NOMO-1 treated with dmso at 0.1 percent for 144 hours (cell line): Measurements from ENCODE around the gene TMEM30B.

Experiments used
- DNase-seq: peaks from one replicate; lab custom pipeline; 2025; ENCODE audit not compliant: unreplicated experiment; lab: John Stamatoyannopoulos, UW

The TMEM30B gene

DNA sequence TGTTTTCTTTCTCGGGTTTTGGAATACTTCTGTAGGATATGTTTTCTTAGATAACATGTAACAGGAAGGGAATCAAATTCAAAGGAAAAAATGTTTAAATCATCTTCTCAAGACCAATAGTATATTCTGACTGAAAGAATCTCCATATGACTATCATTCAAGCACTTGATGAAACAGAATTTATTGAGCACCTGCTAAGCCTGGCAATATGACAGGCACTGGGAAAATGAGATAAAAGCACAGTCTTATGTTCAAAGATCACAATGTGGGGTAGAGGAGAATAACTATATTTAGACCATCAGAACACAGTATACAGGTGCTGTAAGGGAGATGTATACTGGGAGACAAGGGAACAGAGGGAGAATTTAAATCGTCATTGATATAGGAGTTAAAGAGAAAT lies 19.1 kb upstream of the TMEM30B start:
- DNase-seq = no peak

DNA sequence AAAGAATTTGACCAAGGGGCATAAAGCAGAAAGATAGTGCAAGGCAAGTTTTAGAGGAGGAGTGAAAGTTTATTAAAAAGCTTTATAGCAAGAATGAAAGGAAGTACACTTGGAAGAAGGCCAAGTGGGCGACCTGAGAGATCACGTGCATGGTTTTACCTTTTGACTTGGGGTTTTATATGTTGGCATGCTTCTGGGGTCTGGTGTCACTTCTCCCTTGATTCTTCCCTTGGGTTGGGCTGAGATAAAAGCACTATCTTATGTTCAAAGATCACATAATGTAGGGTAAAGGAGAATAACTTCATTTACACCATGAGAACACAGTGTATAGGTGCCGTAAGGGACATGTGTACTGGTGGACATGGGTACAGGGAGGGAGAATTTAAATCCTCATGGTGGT lies 17.7 kb upstream of the TMEM30B start:
- no peak for DNase-seq

DNA sequence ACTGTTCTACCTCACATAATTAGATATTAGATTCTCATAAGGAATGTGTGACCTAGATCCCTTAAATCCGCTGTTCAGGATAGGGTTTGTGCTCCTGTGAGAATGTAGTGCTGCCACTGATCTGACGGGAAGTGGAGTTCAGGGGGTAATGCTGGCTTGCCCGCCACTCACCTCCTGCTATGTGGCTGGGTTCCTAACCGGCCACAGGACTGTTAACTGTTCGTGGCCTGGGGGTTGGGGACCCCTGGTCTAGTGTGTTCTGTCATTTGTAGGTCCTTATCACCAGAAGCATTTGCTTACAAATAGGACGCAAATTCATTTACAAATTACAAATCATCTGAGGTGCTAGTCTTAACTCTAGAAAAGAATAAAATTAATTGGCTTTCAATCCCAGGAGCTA lies 16.4 kb upstream of the TMEM30B start:
- DNase-seq = no peak

DNA sequence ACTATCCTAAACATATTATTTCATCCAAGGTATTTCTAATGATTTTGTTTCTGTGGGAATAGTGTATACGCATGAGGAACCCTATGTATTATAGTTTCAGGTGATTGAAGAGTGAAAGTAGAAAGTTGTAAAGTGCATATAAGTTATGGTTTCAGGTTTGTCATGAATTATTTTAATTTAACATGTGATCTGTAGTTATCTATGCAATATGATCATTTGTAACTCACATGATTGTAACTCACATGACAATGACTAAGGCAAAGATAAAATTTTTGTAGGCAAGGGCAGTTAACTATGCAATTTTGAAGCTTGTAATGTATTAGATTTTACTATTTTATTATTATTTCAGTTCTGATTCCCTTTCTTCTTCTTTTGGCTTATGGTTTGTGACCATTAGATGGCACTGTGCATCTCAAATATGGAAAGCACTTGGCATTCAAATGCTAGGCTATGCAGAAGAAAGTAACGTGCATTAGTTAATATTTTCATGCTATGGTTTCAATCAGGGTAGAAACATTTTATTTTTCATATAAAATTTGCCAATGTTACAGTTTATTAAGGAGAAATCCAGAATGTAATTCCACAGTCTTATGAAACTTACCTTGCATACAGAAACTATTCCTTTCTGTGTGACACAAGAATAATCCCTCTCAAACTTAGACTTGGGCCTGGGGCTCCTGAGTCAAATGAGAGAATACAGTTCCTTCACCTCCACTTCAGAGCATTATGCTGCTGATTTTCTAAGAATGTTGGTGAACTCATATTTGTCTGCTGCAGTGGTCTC lies 15.8 kb upstream of the TMEM30B start:
- no peak for DNase-seq

DNA sequence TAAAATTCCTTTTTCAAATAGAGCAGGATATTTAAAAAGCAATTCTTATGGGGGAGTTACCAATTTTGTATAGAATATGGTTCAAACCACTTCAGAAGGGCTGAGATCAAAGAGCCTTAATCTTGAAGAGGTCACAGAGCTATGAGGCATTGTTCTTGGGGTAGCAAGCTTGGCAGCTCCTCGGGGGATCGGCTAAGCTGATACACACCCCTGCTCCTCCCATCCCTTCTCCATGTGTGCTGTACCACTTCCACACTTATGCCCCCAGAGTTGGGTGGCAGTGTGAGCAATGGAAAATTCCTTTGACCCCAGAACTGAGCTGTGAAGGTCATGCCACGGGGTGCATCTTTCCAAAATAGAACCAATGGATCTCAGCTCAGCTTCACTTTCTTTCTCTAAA lies 15.0 kb upstream of the TMEM30B start:
- DNase-seq = no peak

DNA sequence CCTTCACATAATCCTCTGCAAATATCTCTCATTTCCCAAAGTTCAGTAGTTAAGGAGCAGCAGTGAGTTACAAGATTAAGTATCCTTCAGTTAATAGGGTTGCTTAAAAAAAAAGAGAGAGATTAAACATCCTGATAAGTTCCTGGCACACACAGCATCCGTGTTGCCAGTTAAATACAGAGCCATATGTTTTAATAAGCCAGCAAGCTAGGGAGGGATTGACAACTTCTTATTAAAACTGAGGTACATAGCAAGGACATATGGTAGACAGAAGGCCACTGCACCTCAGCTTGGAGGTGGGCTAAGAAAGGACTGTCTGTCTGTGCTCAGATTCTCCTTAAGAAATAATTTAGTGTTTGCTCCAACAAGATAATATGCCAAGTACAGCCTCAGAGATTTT lies 9.6 kb upstream of the TMEM30B start:
- DNase-seq = no peak

DNA sequence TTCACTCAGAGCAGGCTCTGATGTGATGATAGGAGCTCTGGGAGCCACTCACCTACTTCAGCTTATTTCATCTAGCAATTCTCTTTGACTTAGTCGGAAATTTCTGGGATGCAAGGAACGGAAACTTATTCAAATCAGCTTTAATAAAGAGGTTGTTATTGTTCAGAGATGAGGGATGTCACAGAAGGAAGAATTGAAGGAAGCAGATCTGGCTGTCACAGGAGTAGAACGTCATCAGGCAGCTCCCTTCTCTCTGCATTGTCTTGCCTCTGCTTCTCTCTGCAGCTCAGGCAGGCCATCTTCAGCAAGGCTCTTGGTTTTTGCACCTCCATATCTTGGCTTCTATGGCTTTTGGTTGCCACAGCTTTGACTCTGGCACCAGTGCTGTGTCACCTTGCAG lies 7.6 kb upstream of the TMEM30B start:
- no peak for DNase-seq

DNA sequence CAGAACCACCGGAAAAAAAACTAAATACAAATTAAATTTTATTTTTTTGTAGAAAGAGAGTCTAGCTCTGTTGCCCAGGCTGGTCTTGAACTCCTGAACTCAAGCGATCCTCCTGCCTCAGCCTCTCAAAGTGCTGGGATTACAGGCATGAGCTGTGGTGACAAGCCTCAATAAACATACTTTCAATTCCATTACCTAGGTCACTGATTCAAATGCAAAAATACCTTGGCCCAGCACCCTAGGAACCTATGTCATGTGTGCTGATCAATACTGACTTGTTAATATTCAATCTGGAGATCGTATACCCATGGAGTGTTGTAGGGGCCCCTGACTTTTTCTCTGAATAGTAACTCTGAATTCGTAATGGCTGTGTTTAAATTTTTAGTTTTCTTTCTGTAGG lies 7.1 kb upstream of the TMEM30B start:
- DNase-seq = no peak

DNA sequence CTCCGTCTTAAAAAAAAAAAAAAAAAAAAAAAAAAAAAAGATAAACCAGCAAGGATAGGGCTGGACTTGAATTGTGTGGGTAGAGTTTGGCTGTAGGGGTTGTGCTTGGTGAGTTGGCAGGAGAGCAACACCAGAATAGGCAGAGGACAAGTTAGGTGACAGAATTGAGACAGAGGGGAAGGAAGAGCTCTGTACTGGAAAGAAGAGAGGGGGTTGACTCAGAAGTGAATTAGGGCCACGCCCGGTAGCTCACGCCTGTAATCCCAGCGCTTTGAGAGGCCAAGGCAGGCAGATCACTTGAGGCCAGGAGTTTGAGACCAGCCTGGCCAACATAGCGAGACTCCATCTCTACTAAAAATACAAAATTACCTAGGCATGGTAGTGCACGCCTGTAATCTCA lies 6.1 kb upstream of the TMEM30B start:
- DNase-seq = no peak

DNA sequence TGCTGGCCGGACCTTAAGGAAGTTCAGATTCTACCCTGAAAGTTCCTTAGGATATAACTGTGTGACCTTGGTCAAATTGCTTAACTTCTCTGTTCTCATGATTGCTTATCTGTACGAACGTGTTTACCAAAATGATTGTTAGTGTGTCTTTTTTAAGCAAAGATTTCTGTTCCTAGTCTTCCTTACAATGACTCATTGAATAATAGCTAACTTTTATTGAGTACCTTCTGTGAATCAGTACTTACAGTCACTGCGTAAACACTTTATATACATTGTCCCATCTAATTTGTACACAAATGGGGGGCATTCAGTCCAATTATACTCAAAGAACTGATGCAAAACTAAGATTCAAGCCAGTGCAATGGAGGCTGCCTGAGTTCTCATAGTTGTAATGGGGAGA lies 4.2 kb upstream of the TMEM30B start:
- no peak for DNase-seq

DNA sequence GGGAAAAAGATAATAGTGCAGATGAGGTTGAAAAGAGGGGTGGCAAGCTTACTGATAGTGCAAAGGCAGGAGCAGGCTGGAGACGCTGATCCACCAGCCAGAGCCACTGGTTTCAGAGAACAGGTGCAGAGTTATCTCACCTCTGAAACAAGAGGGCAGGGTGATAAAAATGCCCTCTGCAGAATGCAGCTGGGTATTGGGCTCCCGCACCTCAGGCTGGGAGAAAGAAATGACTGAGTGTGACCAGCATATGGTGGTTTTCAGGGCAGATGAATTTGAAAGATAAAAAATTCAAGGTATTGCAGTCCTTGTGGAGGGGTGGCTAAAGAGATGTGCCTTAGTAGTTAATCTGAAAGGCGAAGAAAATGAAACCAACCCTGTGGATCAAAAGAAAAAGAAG lies 2.9 kb upstream of the TMEM30B start:
- no peak for DNase-seq

DNA sequence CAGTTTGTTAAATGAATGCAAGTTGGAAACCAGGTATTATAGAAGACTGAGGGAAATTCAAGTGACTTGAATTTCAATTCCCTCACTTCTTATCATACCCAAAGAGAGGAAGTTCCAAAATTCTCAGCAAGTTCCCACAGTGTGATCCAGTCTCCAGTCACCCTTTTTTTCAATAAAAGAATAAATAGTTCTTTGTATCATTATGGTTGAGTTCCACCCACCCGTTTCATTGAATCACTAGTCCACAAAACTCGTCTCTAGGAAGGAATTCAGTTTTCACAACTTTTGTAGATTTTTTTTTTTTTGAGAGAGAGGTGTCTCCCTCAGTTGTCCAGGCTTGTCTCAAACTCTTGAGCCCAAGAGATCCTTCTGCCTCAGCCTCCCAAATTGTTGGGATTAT lies 1.6 kb upstream of the TMEM30B start:
- no peak for DNase-seq

DNA sequence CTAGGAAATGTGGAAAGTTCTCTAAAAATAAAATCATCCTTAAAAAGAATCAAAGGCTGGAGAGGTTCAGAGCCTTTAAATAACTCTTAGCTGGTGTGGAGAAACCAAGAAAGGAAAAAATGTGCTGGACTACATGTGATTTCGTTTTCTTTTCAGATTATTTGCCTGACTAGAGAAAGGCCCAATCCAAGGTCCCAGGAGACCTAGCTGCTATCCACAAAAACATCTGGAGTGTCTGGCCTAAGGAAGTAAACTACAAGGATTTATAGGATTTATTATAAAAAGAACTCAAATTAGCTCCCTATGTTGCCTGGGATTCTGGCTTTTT lies 774 bp upstream of the TMEM30B start:
- no peak for DNase-seq

DNA sequence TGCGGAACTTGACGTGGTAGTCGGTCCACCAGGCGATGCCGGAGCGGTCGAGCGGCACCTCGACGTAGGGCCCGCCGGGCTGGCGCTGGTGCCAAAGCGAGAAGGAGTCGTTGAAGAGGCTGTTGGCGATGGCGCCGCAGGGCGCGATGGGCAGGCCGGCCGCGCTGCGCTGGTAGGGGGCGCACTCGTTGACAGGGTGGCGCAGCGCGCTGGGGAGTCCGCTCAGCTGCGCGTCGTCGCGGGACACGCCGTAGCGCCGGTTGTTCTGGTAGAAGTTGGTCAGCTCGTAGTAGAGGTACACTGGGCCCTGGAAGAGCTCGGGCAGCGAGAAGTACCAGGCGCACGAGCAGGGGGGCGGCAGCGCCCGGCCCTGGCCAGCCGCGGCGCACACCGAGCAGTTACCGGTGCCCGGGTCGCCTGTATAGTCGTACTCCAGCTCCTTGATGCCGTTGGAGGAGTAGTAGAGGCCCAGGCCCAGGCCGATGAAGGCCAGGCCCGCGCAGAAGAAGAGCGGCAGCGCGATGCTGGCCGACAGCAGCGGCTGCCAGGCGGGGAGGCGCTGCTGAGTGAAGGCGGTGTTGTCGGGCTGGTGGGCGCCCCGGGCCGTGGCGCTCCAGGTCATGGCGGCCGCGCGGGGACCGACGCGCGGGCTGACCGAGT lies 482 bp downstream of the TMEM30B start:
- no peak for DNase-seq

DNA sequence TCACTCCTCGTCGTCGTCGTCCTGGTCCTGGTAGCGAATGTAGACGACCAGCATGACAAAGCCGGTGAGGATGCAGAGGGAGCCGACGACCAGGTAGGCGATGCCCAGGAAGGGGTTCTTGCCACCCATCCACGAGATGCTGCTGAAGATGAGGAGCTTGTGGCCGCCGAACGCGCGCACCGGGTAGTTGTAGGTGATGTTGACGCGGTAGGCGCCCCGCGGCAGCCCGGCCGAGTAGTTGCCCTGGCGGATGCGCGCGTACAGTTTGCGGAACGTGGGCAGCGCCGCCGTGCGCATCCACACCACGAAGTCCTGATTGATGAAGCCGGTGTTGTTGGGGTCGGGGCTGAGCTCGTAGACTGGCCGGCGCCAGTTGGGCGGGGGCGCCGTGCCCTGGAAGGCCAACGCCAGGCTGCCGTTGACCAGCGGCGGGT lies 1.0 kb downstream of the TMEM30B start:
- no peak for DNase-seq

DNA sequence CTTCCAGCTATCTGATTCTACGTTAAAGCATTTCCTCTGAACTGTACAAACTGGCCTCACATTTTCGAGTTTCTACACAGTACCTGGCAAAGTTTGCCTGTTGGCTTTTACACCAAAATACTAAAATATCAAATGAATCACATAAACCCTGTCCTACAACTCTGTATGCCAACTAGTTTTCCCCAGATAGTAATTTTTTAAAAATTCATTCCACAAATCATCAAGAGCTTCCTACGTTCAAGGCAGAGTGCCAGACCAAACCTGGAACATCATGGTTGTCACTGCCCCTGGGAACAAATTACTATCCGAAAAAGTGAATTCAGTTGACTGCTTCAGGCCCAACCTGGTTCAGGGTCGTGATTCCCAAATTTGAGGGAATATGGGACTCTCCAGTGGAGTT lies 2.1 kb downstream of the TMEM30B start:
- DNase-seq = no peak

DNA sequence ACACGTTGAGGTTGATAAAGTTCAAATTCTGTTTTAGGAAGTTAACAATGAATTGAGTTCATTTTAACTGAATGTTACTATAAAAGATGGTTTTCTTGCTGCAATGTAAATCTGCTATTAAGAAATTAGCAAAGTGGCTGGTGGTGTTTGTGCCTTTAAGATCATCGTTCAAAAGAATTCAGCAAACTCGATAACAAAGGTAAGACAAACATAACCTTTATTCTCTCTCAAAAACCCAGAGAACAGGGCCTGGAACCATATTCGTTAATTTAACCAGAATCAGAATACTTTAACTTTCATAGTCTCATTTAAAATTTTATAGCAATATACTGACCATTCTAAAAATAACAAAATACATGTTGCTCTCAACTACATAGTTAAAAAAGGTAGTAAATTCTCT lies 3.4 kb downstream of the TMEM30B start:
- DNase-seq = no peak

DNA sequence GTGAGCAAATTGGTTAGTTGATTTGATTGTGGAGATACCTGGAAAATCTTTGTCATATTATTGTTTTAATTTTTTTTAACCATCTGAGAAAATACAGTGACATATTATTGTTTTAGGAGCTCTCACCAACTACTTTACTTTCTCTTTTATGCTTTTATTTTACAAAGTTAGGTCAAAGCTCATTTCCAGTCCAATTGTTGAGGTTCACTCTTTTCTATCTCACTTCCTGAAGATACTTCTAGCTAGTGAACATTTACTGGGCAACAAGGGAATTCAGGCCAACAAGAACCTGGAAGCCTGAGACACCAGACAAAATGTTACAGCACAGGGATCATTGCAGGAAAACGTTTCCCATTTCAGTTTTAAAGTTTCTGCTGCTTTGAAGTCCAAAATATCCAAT lies 3.9 kb downstream of the TMEM30B start:
- no peak for DNase-seq

DNA sequence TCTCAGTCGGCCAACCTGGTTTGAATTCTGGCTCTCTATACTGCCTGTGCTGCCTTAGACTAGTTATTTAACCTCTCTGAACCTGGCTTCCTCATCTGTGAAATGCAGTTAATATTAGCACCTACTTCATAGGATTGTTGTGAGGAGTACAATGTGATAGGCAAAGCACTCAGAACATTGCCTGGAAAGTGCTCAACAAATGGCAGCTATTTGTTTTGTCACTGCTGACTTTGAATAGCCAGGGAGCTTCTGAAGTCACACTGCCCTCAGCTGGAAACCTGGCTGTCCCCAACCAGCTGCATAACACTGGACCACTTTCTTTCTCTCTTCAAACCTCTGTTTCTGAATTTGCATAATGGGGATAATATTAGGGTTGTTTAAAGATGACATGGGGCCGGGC lies 9.6 kb downstream of the TMEM30B start:
- DNase-seq = no peak

DNA sequence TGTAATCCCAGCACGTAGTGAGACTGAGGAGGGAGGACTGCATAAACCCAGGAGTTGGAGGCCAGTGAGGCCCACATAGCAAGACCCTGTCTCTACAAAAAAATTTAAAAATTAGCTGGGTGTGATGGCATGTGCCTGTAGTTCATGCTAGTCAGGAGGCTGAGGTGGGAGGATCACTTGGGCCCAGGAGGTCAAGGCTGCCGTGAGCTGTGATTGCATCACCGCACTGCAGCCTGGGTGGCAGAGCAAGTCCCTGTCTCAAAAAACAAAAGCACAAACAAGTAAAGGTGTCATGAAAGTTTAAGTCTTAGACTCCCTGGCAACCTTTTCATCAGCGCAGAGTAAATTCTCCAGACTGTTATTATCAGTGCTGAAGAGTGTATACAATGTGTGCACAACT lies 10.4 kb downstream of the TMEM30B start:
- DNase-seq = no peak

DNA sequence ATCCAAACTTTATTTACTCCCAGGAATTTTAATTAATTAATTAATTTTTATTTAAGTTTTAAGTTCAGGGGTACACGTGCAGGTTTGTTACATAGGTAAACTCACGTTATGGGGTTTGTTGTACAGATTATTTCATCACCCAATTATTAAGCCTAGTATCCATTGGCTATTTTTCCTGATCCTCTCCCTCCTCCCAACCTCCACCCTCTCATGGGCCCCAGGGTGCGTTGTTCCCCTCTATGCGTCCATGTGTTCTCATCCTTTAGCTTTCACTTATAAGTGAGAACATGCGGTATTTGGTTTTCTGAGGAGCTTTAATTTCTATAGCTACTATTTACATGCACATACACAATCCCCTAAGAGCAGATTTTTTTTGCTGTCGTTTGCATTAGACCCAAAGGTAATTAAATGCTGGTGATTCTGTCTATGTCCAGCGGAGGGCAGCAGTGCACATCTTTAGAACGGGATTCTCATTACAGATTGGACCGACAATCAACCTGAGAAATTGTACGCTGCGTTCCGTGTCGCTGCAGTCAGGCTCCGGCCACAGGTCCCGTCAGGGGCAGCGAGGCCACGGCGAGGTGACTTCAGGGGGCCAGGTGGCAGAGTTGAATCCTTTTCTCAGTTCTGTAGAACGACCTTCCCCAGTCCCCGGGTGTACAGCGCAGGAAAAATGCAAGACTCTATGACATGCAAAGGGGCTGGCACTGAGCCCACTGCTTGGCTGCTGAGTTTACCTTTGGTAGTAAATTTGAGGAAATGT lies 11.6 kb downstream of the TMEM30B start:
- peak; percentile 18 for DNase-seq

DNA sequence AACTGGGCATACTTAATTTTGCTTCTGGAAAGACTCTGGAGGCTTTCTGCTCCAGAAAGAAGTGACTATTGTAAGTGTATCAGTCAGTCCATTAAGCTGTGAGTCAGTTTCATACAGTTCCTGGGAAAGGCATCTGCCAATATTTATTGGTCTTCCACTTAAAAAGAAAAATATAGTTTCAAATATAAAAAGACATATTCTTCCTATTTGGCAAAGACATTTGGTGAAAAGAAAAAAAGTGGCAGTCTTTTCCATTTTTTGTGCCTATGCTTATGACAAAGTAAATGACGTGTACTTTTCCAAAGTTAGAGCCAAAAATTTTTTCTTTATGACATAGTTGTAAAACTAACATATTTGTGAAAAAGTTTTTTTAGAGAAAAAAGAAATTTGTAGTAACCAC lies 12.3 kb downstream of the TMEM30B start:
- DNase-seq = no peak
